Nephron progenitor cell (in vitro differentiated cells): ENCODE data around the gene DIP2C.
"Not testable (repeated sequence)": the region's sequence is repeated elsewhere in the genome, so short reads cannot be mapped to it uniquely, and the experiment has no call there.

Source experiments
- DNase-seq: peaks from one replicate; pipeline ENCODE4 v3.0.0; 2021
- H3K27ac Mint-ChIP-seq: 2 replicates; pipeline ENCODE4 v1.8.0; 2021; ENCODE audit warnings: mild to moderate bottlenecking, moderate library complexity, mixed read lengths
- H3K27me3 Mint-ChIP-seq: 2 replicates; pipeline ENCODE4 v1.8.0; 2021; ENCODE audit warnings: mild to moderate bottlenecking, low read depth, mixed read lengths; ENCODE audit not compliant: poor library complexity
- H3K36me3 Mint-ChIP-seq: 2 replicates; pipeline ENCODE4 v1.8.0; 2021; ENCODE audit warnings: low read depth, mixed read lengths
- H3K4me1 Mint-ChIP-seq: 2 replicates; pipeline ENCODE4 v1.8.0; 2021; ENCODE audit warnings: mixed read lengths
- H3K4me3 Mint-ChIP-seq: 2 replicates; pipeline ENCODE4 v1.8.0; 2021; ENCODE audit warnings: mild to moderate bottlenecking, moderate library complexity, mixed read lengths
- H3K9me3 Mint-ChIP-seq: 2 replicates; pipeline ENCODE4 v1.8.0; 2021; ENCODE audit warnings: mild to moderate bottlenecking, moderate library complexity, mixed read lengths
- CTCF ChIP-seq: fragments of 200-600 bp; sonication (generic); IDR thresholded peaks from 2 replicates; pipeline ENCODE4 v1.5.0; 2021; ENCODE audit warnings: antibody characterized with exemption

The DIP2C gene

GRCh38 chr10:613271-614138 is 76.0 kb downstream of the DIP2C start:
- DNase-seq: no peak
- TF ChIP-seq CTCF: no peak
- Mint-ChIP-seq H3K9me3 (no peaks in the 10 kb centered on the region), H3K36me3 (no peaks in the 10 kb centered on the region), H3K27me3 (peaks cover 3% of the 10 kb centered on the region), H3K27ac (peak overlapping the region; percentile 24), H3K4me3 (no peak overlapping the region), H3K4me1 (peaks cover 81% of the 10 kb centered on the region)

- Mint-ChIP-seq H3K4me3 (no peak overlapping the region), H3K27me3 (peaks cover 3% of the 10 kb centered on the region), H3K9me3 (no peaks in the 10 kb centered on the region), H3K4me1 (peaks cover 75% of the 10 kb centered on the region), H3K36me3 (no peaks in the 10 kb centered on the region), H3K27ac (peak overlapping the region; percentile 15)
- DNase-seq: no peak
- TF ChIP-seq CTCF: no peak
Measured at GRCh38 chr10:612696-613095, 76.8 kb downstream of the DIP2C start.

- H3K9me3 Mint-ChIP-seq, DNase-seq, H3K4me3 Mint-ChIP-seq, H3K36me3 Mint-ChIP-seq, H3K27me3 Mint-ChIP-seq: not testable (repeated sequence)
- Mint-ChIP-seq H3K4me1 (peaks cover 73% of the 10 kb centered on the region), H3K27ac (peak overlapping the region; percentile 52)
Measured at GRCh38 chr10:610642-611305, 78.7 kb downstream of the DIP2C start.

- no peaks in the 10 kb centered on the region for H3K9me3 Mint-ChIP-seq
- peak overlapping the region; percentile 87 for H3K27ac Mint-ChIP-seq
- no peak for TF ChIP-seq CTCF
- DNase-seq: no peak
- no peaks in the 10 kb centered on the region for H3K27me3 Mint-ChIP-seq
- no peak overlapping the region for H3K4me3 Mint-ChIP-seq
- peaks cover 73% of the 10 kb centered on the region for H3K4me1 Mint-ChIP-seq
- no peaks in the 10 kb centered on the region for H3K36me3 Mint-ChIP-seq
Measured at GRCh38 chr10:609868-610545, 79.5 kb downstream of the DIP2C start.

GRCh38 chr10:609262-609658 is 80.2 kb downstream of the DIP2C start:
- Mint-ChIP-seq H3K9me3 (no peaks in the 10 kb centered on the region), H3K4me1 (peaks cover 74% of the 10 kb centered on the region), H3K27ac (peak overlapping the region; percentile 4), H3K36me3 (no peaks in the 10 kb centered on the region), H3K4me3 (no peak overlapping the region), H3K27me3 (no peaks in the 10 kb centered on the region)
- no peak for DNase-seq
- TF ChIP-seq CTCF: no peak
